ENCODE measurements around the gene ARHGEF1. TPM values are rescaled to one million over a fixed set of nuclear protein-coding genes. Genes with fewer than 3 reads are reported as not detected.

The ARHGEF1 gene
- total RNA-seq, 2 donors from 2014 or later: 89.9 to 116 TPM

DNA sequence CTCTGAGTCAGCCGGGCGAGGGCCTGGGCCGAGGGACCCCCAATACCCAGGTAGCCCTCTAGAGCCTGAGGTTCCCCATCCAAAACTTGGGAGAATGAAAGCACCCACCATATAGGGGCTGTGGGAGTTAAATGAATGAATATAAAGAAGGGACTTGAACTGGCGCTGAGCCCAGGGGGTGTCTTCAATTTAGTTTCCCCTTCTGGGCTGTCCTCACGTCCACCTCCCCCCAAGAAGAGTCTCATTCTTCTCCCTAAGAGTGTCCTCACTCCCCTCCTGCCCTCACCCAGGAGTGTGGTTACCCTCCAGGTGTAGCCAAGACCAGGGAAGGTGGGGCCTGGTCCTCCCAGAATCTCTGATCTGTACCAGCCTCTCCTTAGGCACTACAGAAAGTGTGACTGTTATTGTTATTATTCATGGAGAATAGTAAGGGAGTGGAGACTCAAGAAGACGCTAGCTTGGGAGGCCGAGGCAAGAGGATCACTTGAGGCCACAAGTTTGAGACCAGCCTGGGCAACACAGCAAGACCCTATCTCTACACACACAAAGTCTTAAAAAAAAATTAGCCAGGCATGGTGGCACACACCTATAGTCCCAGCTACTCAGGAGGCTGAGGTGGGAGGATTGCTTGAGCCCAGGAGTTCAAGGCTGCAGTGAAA lies 3.2 kb upstream of the ARHGEF1 start:
- Histone ChIP-seq H3K27ac (ENCODE audit: low read depth, low read length) (no peak overlapping the region), H3K4me3 (ENCODE audit: low read length) (no peak overlapping the region), H3K36me3 (ENCODE audit: control insufficient read depth, insufficient read depth, low read length) (no peaks in the 10 kb centered on the region), H3K9me3 (ENCODE audit: control insufficient read depth, low read length) (no peaks in the 10 kb centered on the region), H3K9ac (ENCODE audit: extremely low read depth, low read length, poor library complexity, severe bottlenecking) (no peak overlapping the region), H3K27me3 (ENCODE audit: control insufficient read depth, insufficient read depth, low read length, poor library complexity, severe bottlenecking) (no peaks in the 10 kb centered on the region), H3K4me1 (ENCODE audit: control insufficient read depth, insufficient read depth, low read length) (no peaks in the 10 kb centered on the region)
- no peaks in the 10 kb centered on the region for H3K9me3 Mint-ChIP-seq
- WGBS, 2 experiments (ENCODE audit: insufficient coverage in 1 of 2, insufficient read length in 1 of 2): 71 to 77% methylated on average over 1 to 7 of the region's 7 CpGs
- H3K27ac Mint-ChIP-seq: no peak overlapping the region
- H3K36me3 Mint-ChIP-seq (ENCODE audit: low read depth): no peaks in the 10 kb centered on the region
- no peak overlapping the region for H3K4me3 Mint-ChIP-seq
- TF ChIP-seq, protein P1, sequence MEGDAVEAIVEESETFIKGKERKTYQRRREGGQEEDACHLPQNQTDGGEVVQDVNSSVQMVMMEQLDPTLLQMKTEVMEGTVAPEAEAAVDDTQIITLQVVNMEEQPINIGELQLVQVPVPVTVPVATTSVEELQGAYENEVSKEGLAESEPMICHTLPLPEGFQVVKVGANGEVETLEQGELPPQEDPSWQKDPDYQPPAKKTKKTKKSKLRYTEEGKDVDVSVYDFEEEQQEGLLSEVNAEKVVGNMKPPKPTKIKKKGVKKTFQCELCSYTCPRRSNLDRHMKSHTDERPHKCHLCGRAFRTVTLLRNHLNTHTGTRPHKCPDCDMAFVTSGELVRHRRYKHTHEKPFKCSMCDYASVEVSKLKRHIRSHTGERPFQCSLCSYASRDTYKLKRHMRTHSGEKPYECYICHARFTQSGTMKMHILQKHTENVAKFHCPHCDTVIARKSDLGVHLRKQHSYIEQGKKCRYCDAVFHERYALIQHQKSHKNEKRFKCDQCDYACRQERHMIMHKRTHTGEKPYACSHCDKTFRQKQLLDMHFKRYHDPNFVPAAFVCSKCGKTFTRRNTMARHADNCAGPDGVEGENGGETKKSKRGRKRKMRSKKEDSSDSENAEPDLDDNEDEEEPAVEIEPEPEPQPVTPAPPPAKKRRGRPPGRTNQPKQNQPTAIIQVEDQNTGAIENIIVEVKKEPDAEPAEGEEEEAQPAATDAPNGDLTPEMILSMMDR (conservative IDR thresholded peaks at IDR 0.05): no peak
- H3K27me3 Mint-ChIP-seq (ENCODE audit: insufficient read depth): peaks cover 56% of the 10 kb centered on the region
- H3K4me1 Mint-ChIP-seq: peaks cover 9% of the 10 kb centered on the region
- no peak for DNase-seq

DNA sequence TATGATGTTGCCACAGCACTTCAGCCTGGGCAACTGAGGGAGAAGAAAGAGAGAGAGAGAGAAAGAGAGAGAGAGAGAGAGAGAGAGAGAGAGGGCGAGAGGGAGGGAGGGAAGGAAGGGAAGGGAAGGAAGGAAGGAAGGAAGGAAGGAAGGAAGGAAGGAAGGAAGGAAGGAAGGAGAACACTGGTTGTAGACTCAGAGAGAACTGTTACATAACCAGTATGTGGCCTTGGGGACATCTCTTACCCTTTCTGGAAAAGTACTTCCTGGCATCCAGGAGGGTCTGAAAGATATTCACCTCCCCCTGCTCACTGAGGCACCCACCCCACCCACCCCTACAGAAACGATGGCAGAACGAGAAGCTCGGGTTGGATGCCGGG lies 2.7 kb upstream of the ARHGEF1 start:
- no peak overlapping the region for H3K4me3 ChIP-seq (ENCODE audit: low read length)
- no peaks in the 10 kb centered on the region for H3K4me1 ChIP-seq (ENCODE audit: control insufficient read depth, insufficient read depth, low read length)
- no peaks in the 10 kb centered on the region for H3K36me3 Mint-ChIP-seq (ENCODE audit: low read depth)
- H3K4me1 Mint-ChIP-seq: peaks cover 9% of the 10 kb centered on the region
- H3K27me3 ChIP-seq (ENCODE audit: control insufficient read depth, insufficient read depth, low read length, poor library complexity, severe bottlenecking): no peaks in the 10 kb centered on the region
- H3K9ac ChIP-seq (ENCODE audit: extremely low read depth, low read length, poor library complexity, severe bottlenecking): no peak overlapping the region
- no peaks in the 10 kb centered on the region for H3K36me3 ChIP-seq (ENCODE audit: control insufficient read depth, insufficient read depth, low read length)
- peaks cover 56% of the 10 kb centered on the region for H3K27me3 Mint-ChIP-seq (ENCODE audit: insufficient read depth)
- H3K4me3 Mint-ChIP-seq: no peak overlapping the region
- TF ChIP-seq, protein P1 (conservative IDR thresholded peaks at IDR 0.05): no peak
- H3K9me3 Mint-ChIP-seq: no peaks in the 10 kb centered on the region
- H3K27ac ChIP-seq (ENCODE audit: low read depth, low read length): no peak overlapping the region
- H3K27ac Mint-ChIP-seq: no peak overlapping the region
- no peak for DNase-seq
- WGBS, 2 experiments (ENCODE audit: insufficient coverage in 1 of 2, insufficient read length in 1 of 2): 86 to 100% methylated on average over 1 to 5 of the region's 5 CpGs
- no peaks in the 10 kb centered on the region for H3K9me3 ChIP-seq (ENCODE audit: control insufficient read depth, low read length)

DNA sequence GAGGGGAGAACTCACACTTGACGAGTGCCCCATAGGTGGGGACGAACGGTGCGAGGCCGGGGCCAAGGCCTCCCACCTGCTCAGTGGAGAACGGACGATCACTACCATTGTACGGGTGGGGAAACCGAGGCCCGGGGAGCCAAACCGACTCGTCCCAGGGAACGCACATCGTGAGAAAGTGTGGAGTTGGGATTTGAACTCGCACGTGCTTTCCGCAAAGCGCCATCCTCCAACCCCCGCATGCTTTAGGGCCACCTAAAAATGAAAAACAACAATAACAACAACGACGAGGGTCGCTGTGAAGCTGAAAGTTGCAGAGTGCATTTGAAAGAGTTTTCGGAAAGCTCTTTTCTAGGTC lies 458 bp downstream of the ARHGEF1 start:
- TF ChIP-seq, protein P1 (conservative IDR thresholded peaks at IDR 0.05): no peak
- Mint-ChIP-seq H3K36me3 (ENCODE audit: low read depth) (peaks cover 3% of the 10 kb centered on the region), H3K4me3 (peak overlapping the region; percentile 68), H3K9me3 (no peaks in the 10 kb centered on the region), H3K27ac (peak overlapping the region; percentile 88), H3K27me3 (ENCODE audit: insufficient read depth) (peaks cover 34% of the 10 kb centered on the region), H3K4me1 (peaks cover 28% of the 10 kb centered on the region)
- Histone ChIP-seq H3K27ac (ENCODE audit: low read depth, low read length) (no peak overlapping the region), H3K9me3 (ENCODE audit: control insufficient read depth, low read length) (no peaks in the 10 kb centered on the region), H3K4me3 (ENCODE audit: low read length) (peak overlapping the region; percentile 90), H3K4me1 (ENCODE audit: control insufficient read depth, insufficient read depth, low read length) (no peaks in the 10 kb centered on the region), H3K9ac (ENCODE audit: extremely low read depth, low read length, poor library complexity, severe bottlenecking) (peak overlapping the region; percentile 61), H3K27me3 (ENCODE audit: control insufficient read depth, insufficient read depth, low read length, poor library complexity, severe bottlenecking) (no peaks in the 10 kb centered on the region), H3K36me3 (ENCODE audit: control insufficient read depth, insufficient read depth, low read length) (no peaks in the 10 kb centered on the region)
- 3 to 14% methylated on average over 4 to 23 of the region's 23 CpGs for WGBS, 2 experiments (ENCODE audit: insufficient coverage in 1 of 2, insufficient read length in 1 of 2)
- no peak for DNase-seq
